ENCODE results near the gene ERBB4.

The ERBB4 gene

GRCh38 chr2:212546669-212547068, 8.1 kb upstream of the ERBB4 start:
- Histone ChIP-seq H3K9me3 (replicated peaks in 1 of 2; ENCODE audit: control insufficient read depth in 2 of 2, insufficient read depth in 1 of 2, low read depth in 1 of 2, low read length in 2 of 2) (no peaks in the 10 kb centered on the region), H3K36me3 (replicated peaks in 1 of 2; ENCODE audit: control insufficient read depth in 2 of 2, insufficient read depth in 2 of 2, low read length in 2 of 2) (no peaks in the 10 kb centered on the region), H3K79me1 (ENCODE audit: low read depth, low read length) (no peaks in the 10 kb centered on the region), H3K27ac (replicated peaks; ENCODE audit: low read length) (no peak overlapping the region), H3K4me1 (ENCODE audit: control insufficient read depth in 2 of 2, insufficient read depth in 1 of 2, low read depth in 1 of 2, low read length in 2 of 2) (peaks cover 0 to 18% of the 10 kb centered on the region in 2 donors), H2BK120ac (ENCODE audit: low read depth, low read length) (no peak overlapping the region), H2BK5ac (ENCODE audit: low read length) (no peak overlapping the region), H2BK12ac (ENCODE audit: low read length) (no peak overlapping the region), H3K14ac (ENCODE audit: low read length) (no peak overlapping the region), H3K4me3 (ENCODE audit: low read length in 2 of 2) (no peak overlapping the region), H3K18ac (ENCODE audit: low read length) (no peak overlapping the region), H3K27me3 (ENCODE audit: control insufficient read depth in 3 of 3, insufficient read depth in 3 of 3, low read depth in 1 of 3, low read length in 3 of 3) (peaks cover 0 to under 1% (median 0%) of the 10 kb centered on the region in 3 experiments), H3K4ac (ENCODE audit: low read length) (no peak overlapping the region), H3K4me2 (ENCODE audit: insufficient read depth, low read length, poor library complexity, severe bottlenecking) (no peak overlapping the region), H2BK15ac (ENCODE audit: low read length) (no peak overlapping the region), H3K23ac (ENCODE audit: low read depth, low read length, poor library complexity) (no peak overlapping the region), H2AK5ac (ENCODE audit: low read depth, low read length) (no peak overlapping the region), H4K8ac (ENCODE audit: low read depth, low read length) (no peak overlapping the region), H2AFZ (ENCODE audit: low read length) (no peak overlapping the region), H3K9ac (ENCODE audit: low read depth, low read length, poor library complexity) (no peak overlapping the region), H4K91ac (ENCODE audit: low read depth, low read length, poor library complexity) (no peak overlapping the region)
- DNase-seq (ENCODE audit: low spot score), result no peak
- WGBS, 2 donors (ENCODE audit: extremely low coverage in 2 of 2, insufficient read length in 2 of 2, insufficient replicate concordance in 1 of 2), result no CpG with 5 or more reads among the region's 1 CpG

DNA sequence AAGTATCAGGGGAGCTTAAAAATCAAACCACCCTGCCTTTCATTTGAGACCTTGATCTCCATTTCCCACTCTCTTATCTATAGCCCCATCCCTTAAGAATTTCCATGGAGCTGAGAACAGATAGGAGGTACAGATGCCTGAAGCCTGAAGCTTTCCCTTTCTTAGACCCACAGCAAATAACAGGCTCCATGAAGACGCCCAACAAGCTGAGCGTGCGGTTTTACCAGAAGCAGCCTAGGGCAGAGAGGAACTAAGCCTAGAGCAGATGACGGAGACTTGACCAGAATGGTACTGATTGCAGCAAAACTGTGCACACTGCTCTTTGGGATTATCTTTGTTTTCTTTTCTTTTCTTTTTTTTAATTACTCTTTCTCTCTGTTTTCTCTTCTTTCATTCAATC, 1.7 kb upstream of the ERBB4 start:
- Histone ChIP-seq H3K27ac (replicated peaks; ENCODE audit: low read length) (no peak overlapping the region), H3K36me3 (replicated peaks in 1 of 2; ENCODE audit: control insufficient read depth in 2 of 2, insufficient read depth in 2 of 2, low read length in 2 of 2) (no peaks in the 10 kb centered on the region), H2AFZ (ENCODE audit: low read length) (no peak overlapping the region), H3K4me2 (ENCODE audit: insufficient read depth, low read length, poor library complexity, severe bottlenecking) (no peak overlapping the region), H3K4ac (ENCODE audit: low read length) (no peak overlapping the region), H3K18ac (ENCODE audit: low read length) (no peak overlapping the region), H3K9ac (ENCODE audit: low read depth, low read length, poor library complexity) (no peak overlapping the region), H3K9me3 (replicated peaks in 1 of 2; ENCODE audit: control insufficient read depth in 2 of 2, insufficient read depth in 1 of 2, low read depth in 1 of 2, low read length in 2 of 2) (no peaks in the 10 kb centered on the region), H3K23ac (ENCODE audit: low read depth, low read length, poor library complexity) (no peak overlapping the region), H3K79me1 (ENCODE audit: low read depth, low read length) (peaks cover 2% of the 10 kb centered on the region), H3K4me3 (ENCODE audit: low read length in 2 of 2) (no peak overlapping the region), H4K91ac (ENCODE audit: low read depth, low read length, poor library complexity) (no peak overlapping the region), H2AK5ac (ENCODE audit: low read depth, low read length) (no peak overlapping the region), H2BK120ac (ENCODE audit: low read depth, low read length) (no peak overlapping the region), H3K27me3 (ENCODE audit: control insufficient read depth in 3 of 3, insufficient read depth in 3 of 3, low read depth in 1 of 3, low read length in 3 of 3) (peaks cover 0 to 33% (median 10%) of the 10 kb centered on the region in 3 experiments), H2BK12ac (ENCODE audit: low read length) (no peak overlapping the region), H2BK5ac (ENCODE audit: low read length) (no peak overlapping the region), H4K8ac (ENCODE audit: low read depth, low read length) (no peak overlapping the region), H3K14ac (ENCODE audit: low read length) (no peak overlapping the region), H2BK15ac (ENCODE audit: low read length) (no peak overlapping the region), H3K4me1 (ENCODE audit: control insufficient read depth in 2 of 2, insufficient read depth in 1 of 2, low read depth in 1 of 2, low read length in 2 of 2) (peaks cover 9 to 10% of the 10 kb centered on the region in 2 donors)
- no CpG with 5 or more reads among the region's 4 CpGs for WGBS, 2 donors (ENCODE audit: extremely low coverage in 2 of 2, insufficient read length in 2 of 2, insufficient replicate concordance in 1 of 2)
- no peak for DNase-seq (ENCODE audit: low spot score)

- DNase-seq (ENCODE audit: low spot score), result peak; percentile 41
Observed at GRCh38 chr2:212539072-212539880, 674 bp upstream of the ERBB4 start.

DNA sequence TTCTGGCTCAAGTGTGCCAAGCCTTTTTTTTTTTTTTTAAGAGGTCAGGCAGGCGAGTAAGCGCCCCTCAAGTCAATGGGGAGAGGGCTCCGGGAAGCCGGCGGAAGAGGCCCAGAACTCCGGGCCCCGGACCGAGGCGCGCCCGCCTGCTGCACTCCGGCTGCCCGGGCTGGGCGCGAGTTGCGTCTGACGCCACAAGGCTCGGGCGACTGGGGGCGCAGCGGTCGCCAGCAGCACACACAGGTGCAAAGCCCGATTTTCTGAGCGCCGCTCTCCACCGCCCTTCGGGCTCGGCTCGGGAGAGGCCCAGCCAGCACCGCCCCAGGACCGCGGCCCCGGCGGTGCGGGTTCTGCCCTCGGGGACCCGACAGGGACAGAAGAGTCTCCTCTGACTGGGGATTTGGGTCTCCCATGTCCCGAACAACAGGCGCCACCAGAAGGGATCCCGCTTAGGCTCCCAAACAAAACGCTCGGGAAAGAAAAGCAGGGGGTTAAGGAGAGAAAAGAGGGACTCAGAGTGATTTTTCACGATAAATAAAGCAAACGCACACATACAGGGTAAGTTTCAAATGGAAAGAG, 787 bp downstream of the ERBB4 start:
- peak overlapping the region; percentile 57 for H3K9ac ChIP-seq (ENCODE audit: low read depth, low read length, poor library complexity)
- no peak overlapping the region for H2BK12ac ChIP-seq (ENCODE audit: low read length)
- H2BK5ac ChIP-seq (ENCODE audit: low read length), result no peak overlapping the region
- no peak overlapping the region for H3K27ac ChIP-seq (replicated peaks; ENCODE audit: low read length)
- no CpG with 5 or more reads among the region's 44 CpGs for WGBS, 2 donors (ENCODE audit: extremely low coverage in 2 of 2, insufficient read length in 2 of 2, insufficient replicate concordance in 1 of 2)
- no peak overlapping the region for H2BK120ac ChIP-seq (ENCODE audit: low read depth, low read length)
- H3K79me1 ChIP-seq (ENCODE audit: low read depth, low read length), result peaks cover 2% of the 10 kb centered on the region
- DNase-seq (ENCODE audit: low spot score), result peak; percentile 43
- H3K18ac ChIP-seq (ENCODE audit: low read length), result peak overlapping the region; percentile 12
- no peaks in the 10 kb centered on the region for H3K36me3 ChIP-seq (replicated peaks in 1 of 2; ENCODE audit: control insufficient read depth in 2 of 2, insufficient read depth in 2 of 2, low read length in 2 of 2)
- no peak overlapping the region for H4K8ac ChIP-seq (ENCODE audit: low read depth, low read length)
- peak overlapping the region; percentile 99 for H3K4me2 ChIP-seq (ENCODE audit: insufficient read depth, low read length, poor library complexity, severe bottlenecking)
- peaks cover 9 to 32% of the 10 kb centered on the region in 2 donors for H3K4me1 ChIP-seq (ENCODE audit: control insufficient read depth in 2 of 2, insufficient read depth in 1 of 2, low read depth in 1 of 2, low read length in 2 of 2)
- H3K9me3 ChIP-seq (replicated peaks in 1 of 2; ENCODE audit: control insufficient read depth in 2 of 2, insufficient read depth in 1 of 2, low read depth in 1 of 2, low read length in 2 of 2), result no peaks in the 10 kb centered on the region
- no peak overlapping the region for H3K4ac ChIP-seq (ENCODE audit: low read length)
- no peak overlapping the region for H3K14ac ChIP-seq (ENCODE audit: low read length)
- H3K4me3 ChIP-seq (ENCODE audit: low read length in 2 of 2), result peak overlapping the region; percentile 61 to 96
- H3K27me3 ChIP-seq (ENCODE audit: control insufficient read depth in 3 of 3, insufficient read depth in 3 of 3, low read depth in 1 of 3, low read length in 3 of 3), result peaks cover 0 to 33% (median 10%) of the 10 kb centered on the region in 3 experiments
- no peak overlapping the region for H3K23ac ChIP-seq (ENCODE audit: low read depth, low read length, poor library complexity)
- no peak overlapping the region for H2BK15ac ChIP-seq (ENCODE audit: low read length)
- H2AK5ac ChIP-seq (ENCODE audit: low read depth, low read length), result no peak overlapping the region
- no peak overlapping the region for H4K91ac ChIP-seq (ENCODE audit: low read depth, low read length, poor library complexity)
- H2AFZ ChIP-seq (ENCODE audit: low read length), result peak overlapping the region; percentile 98

More at GRCh38 chr2:212539072-212539880, 674 bp upstream of the ERBB4 start:
- Histone ChIP-seq H2AFZ (ENCODE audit: low read length) (peak overlapping the region; percentile 98), H2BK5ac (ENCODE audit: low read length) (no peak overlapping the region), H3K9ac (ENCODE audit: low read depth, low read length, poor library complexity) (no peak overlapping the region), H3K36me3 (replicated peaks in 1 of 2; ENCODE audit: control insufficient read depth in 2 of 2, insufficient read depth in 2 of 2, low read length in 2 of 2) (no peaks in the 10 kb centered on the region), H2AK5ac (ENCODE audit: low read depth, low read length) (no peak overlapping the region), H3K27ac (replicated peaks; ENCODE audit: low read length) (no peak overlapping the region), H3K4ac (ENCODE audit: low read length) (no peak overlapping the region), H4K8ac (ENCODE audit: low read depth, low read length) (no peak overlapping the region), H3K79me1 (ENCODE audit: low read depth, low read length) (peaks cover 2% of the 10 kb centered on the region), H2BK15ac (ENCODE audit: low read length) (no peak overlapping the region), H3K27me3 (ENCODE audit: control insufficient read depth in 3 of 3, insufficient read depth in 3 of 3, low read depth in 1 of 3, low read length in 3 of 3) (peaks cover 0 to 33% (median 10%) of the 10 kb centered on the region in 3 experiments), H3K9me3 (replicated peaks in 1 of 2; ENCODE audit: control insufficient read depth in 2 of 2, insufficient read depth in 1 of 2, low read depth in 1 of 2, low read length in 2 of 2) (no peaks in the 10 kb centered on the region), H3K23ac (ENCODE audit: low read depth, low read length, poor library complexity) (no peak overlapping the region), H4K91ac (ENCODE audit: low read depth, low read length, poor library complexity) (no peak overlapping the region), H3K4me3 (ENCODE audit: low read length in 2 of 2) (peak overlapping the region; percentile 61 to 96), H2BK12ac (ENCODE audit: low read length) (no peak overlapping the region), H3K18ac (ENCODE audit: low read length) (peak overlapping the region; percentile 12), H3K14ac (ENCODE audit: low read length) (no peak overlapping the region), H3K4me1 (ENCODE audit: control insufficient read depth in 2 of 2, insufficient read depth in 1 of 2, low read depth in 1 of 2, low read length in 2 of 2) (peaks cover 9 to 17% of the 10 kb centered on the region in 2 donors), H3K4me2 (ENCODE audit: insufficient read depth, low read length, poor library complexity, severe bottlenecking) (peak overlapping the region; percentile 99), H2BK120ac (ENCODE audit: low read depth, low read length) (no peak overlapping the region)
- WGBS, 2 donors (ENCODE audit: extremely low coverage in 2 of 2, insufficient read length in 2 of 2, insufficient replicate concordance in 1 of 2), result no CpG with 5 or more reads among the region's 30 CpGs

All from neuronal stem cell (in vitro differentiated cells).